IMR-90 (cell line): ENCODE measurements around the gene HOXC12. TPM values are rescaled to one million over a fixed set of nuclear protein-coding genes. Genes with fewer than 3 reads are reported as not detected.

Experiments
- ATAC-seq: fragments of 200-7000 bp; cut with Tn5 transposase; 2 replicates; pipeline ENCODE4 v1.9.1; 2020; ENCODE audit warnings: low read depth, mild to moderate bottlenecking, moderate library complexity
- BruUV-seq: library from RNA; stranded (reverse); fragments of 400-500 nt; replicated peaks from 2 replicates; lab custom pipeline; 2021; lab: Mats Ljungman, UMichigan
- CTCF ChIA-PET: fragments of 300-600 bp; formaldehyde crosslinking; extraction: SDS; loops from one replicate; lab custom pipeline; 2021; ENCODE audit warnings: antibody characterized with exemption; lab: Yijun Ruan, JAX
- POLR2A ChIA-PET: fragments of 300-600 bp; sonication (Branson Sonifier 250); formaldehyde crosslinking; loops from one replicate; lab custom pipeline; 2022; ENCODE audit warnings: antibody characterized with exemption; ENCODE audit not compliant: unreplicated experiment; lab: Charles Lee
- DNase-seq: peaks from one replicate; pipeline ENCODE4 v3.0.0; 2013
- H2AFZ ChIP-seq: replicated peaks from 2 replicates; pipeline ENCODE3; 2013; ENCODE audit warnings: low read length, mild to moderate bottlenecking; ENCODE audit not compliant: poor library complexity
- H2AK5ac ChIP-seq: 2 replicates; pipeline ENCODE4 v1.6.1; 2013; ENCODE audit warnings: low read depth, low read length, inconsistent platforms
- H2AK9ac ChIP-seq: replicated peaks from 2 replicates; pipeline ENCODE3; 2013; ENCODE audit warnings: mild to moderate bottlenecking, low read depth, low read length, moderate library complexity; ENCODE audit not compliant: poor library complexity
- H2BK120ac ChIP-seq: 2 replicates; pipeline ENCODE4 v1.6.1; 2013; ENCODE audit warnings: low read depth, low read length, inconsistent platforms
- H2BK15ac ChIP-seq: 3 replicates; pipeline ENCODE4 v1.6.1; 2013; ENCODE audit warnings: low read depth, low read length, inconsistent platforms
- H2BK20ac ChIP-seq: 2 replicates; pipeline ENCODE4 v1.6.1; 2013; ENCODE audit warnings: low read depth, mild to moderate bottlenecking, inconsistent platforms, low read length, moderate library complexity
- H2BK5ac ChIP-seq: 2 replicates; pipeline ENCODE4 v1.6.1; 2013; ENCODE audit warnings: mild to moderate bottlenecking, low read depth, low read length, inconsistent platforms; ENCODE audit not compliant: poor library complexity, severe bottlenecking
- H3K14ac ChIP-seq: replicated peaks from 2 replicates; pipeline ENCODE4 v1.6.1; 2013; ENCODE audit warnings: low read depth, low read length, inconsistent platforms
- H3K18ac ChIP-seq: 2 replicates; pipeline ENCODE4 v1.6.1; 2013; ENCODE audit warnings: low read depth, low read length, control low read depth
- H3K23ac ChIP-seq: 2 replicates; pipeline ENCODE4 v1.6.1; 2013; ENCODE audit warnings: low read depth, low read length, inconsistent platforms
- H3K27ac ChIP-seq: 2 replicates; pipeline ENCODE4 v1.5.1; 2013; ENCODE audit warnings: mild to moderate bottlenecking, control low read depth, low read length; ENCODE audit not compliant: insufficient read depth
- H3K27me3 ChIP-seq: 2 replicates; pipeline ENCODE4 v1.6.1; 2013; ENCODE audit warnings: low read length; ENCODE audit not compliant: control insufficient read depth, insufficient read depth
- H3K36me3 ChIP-seq: 2 replicates; pipeline ENCODE4 v1.6.1; 2013; ENCODE audit warnings: low read length, mixed read lengths; ENCODE audit not compliant: control insufficient read depth, insufficient read depth
- H3K4ac ChIP-seq: 2 replicates; pipeline ENCODE4 v1.6.1; 2013; ENCODE audit warnings: low read depth, low read length, inconsistent platforms
- H3K4me1 ChIP-seq: 2 replicates; pipeline ENCODE4 v1.6.1; 2013; ENCODE audit warnings: low read length, mixed read lengths; ENCODE audit not compliant: control insufficient read depth, insufficient read depth
- H3K4me2 ChIP-seq: 2 replicates; pipeline ENCODE4 v1.6.1; 2013; ENCODE audit warnings: low read depth, mild to moderate bottlenecking, control low read depth, low read length, moderate library complexity
- H3K4me3 ChIP-seq: 2 replicates; pipeline ENCODE4 v1.5.1; 2013; ENCODE audit warnings: low read depth, mild to moderate bottlenecking, control low read depth, low read length, moderate library complexity; ENCODE audit not compliant: insufficient read depth
- H3K56ac ChIP-seq: 2 replicates; pipeline ENCODE4 v1.6.1; 2013; ENCODE audit warnings: low read length, inconsistent platforms; ENCODE audit not compliant: insufficient read depth; ENCODE audit errors: extremely low read depth
- H3K79me1 ChIP-seq, 2 experiments: 2 replicates each; pipeline ENCODE4 v1.6.1; 2013; ENCODE audit warnings: low read length in 2 of 2, inconsistent platforms in 1 of 2, low read depth in 1 of 2
- H3K9ac ChIP-seq: 2 replicates; pipeline ENCODE4 v1.6.1; 2013; ENCODE audit warnings: low read depth, low read length, control low read depth
- H3K9me1 ChIP-seq: 2 replicates; pipeline ENCODE4 v1.6.1; 2013; ENCODE audit warnings: low read length, inconsistent platforms; ENCODE audit not compliant: insufficient read depth
- H3K9me3 ChIP-seq: 2 replicates; pipeline ENCODE4 v1.6.1; 2013; ENCODE audit warnings: low read length; ENCODE audit not compliant: control insufficient read depth, insufficient read depth
- H4K20me1 ChIP-seq: 2 replicates; pipeline ENCODE4 v1.6.1; 2013; ENCODE audit warnings: low read length, inconsistent platforms; ENCODE audit not compliant: insufficient read depth
- H4K5ac ChIP-seq: 2 replicates; pipeline ENCODE4 v1.6.1; 2013; ENCODE audit warnings: mild to moderate bottlenecking, low read depth, low read length, control low read depth
- H4K8ac ChIP-seq, 2 experiments: 2 replicates each; pipeline ENCODE4 v1.6.1; 2013; ENCODE audit warnings: low read depth in 2 of 2, low read length in 2 of 2, control low read depth in 1 of 2, inconsistent platforms in 1 of 2
- H4K91ac ChIP-seq: 2 replicates; pipeline ENCODE4 v1.6.1; 2013; ENCODE audit warnings: low read depth, low read length, inconsistent platforms; ENCODE audit not compliant: insufficient read depth
- BHLHE40 ChIP-seq: fragments of 150-350 bp; IDR thresholded peaks from 2 replicates; pipeline ENCODE4 v1.6.1; 2016; ENCODE audit warnings: mild to moderate bottlenecking, low read depth, low read length
- CEBPB ChIP-seq: IDR thresholded peaks from 2 replicates; pipeline ENCODE4 v1.6.1; 2012; ENCODE audit warnings: low read depth, low read length, improper control_type of control experiment
- CHD1 ChIP-seq: IDR thresholded peaks from 2 replicates; pipeline ENCODE4 v1.6.1; 2012; ENCODE audit warnings: low read depth, low read length, improper control_type of control experiment
- MAFK ChIP-seq: IDR thresholded peaks from 2 replicates; pipeline ENCODE4 v1.6.1; 2012; ENCODE audit warnings: low read depth, low read length, improper control_type of control experiment
- MAZ ChIP-seq: IDR thresholded peaks from 2 replicates; pipeline ENCODE4 v1.6.1; 2012; ENCODE audit warnings: low read depth, mild to moderate bottlenecking, low read length, improper control_type of control experiment, moderate library complexity, borderline replicate concordance
- MXI1 ChIP-seq: IDR thresholded peaks from 2 replicates; pipeline ENCODE4 v1.6.1; 2012; ENCODE audit warnings: low read depth, mild to moderate bottlenecking, low read length, moderate library complexity, borderline replicate concordance
- NFE2L2 ChIP-seq: fragments of 150-350 bp; IDR thresholded peaks from 2 replicates; pipeline ENCODE4 v1.6.1; 2016; ENCODE audit warnings: low read depth, mild to moderate bottlenecking, low read length
- POLR2A ChIP-seq: IDR thresholded peaks from 2 replicates; pipeline ENCODE4 v1.6.1; 2012; ENCODE audit warnings: mild to moderate bottlenecking, low read depth, low read length
- RCOR1 ChIP-seq: IDR thresholded peaks from 2 replicates; pipeline ENCODE4 v1.6.1; 2012; ENCODE audit warnings: mild to moderate bottlenecking, low read length, improper control_type of control experiment; ENCODE audit not compliant: insufficient replicate concordance
- RFX5 ChIP-seq: IDR thresholded peaks from 2 replicates; pipeline ENCODE4 v1.8.0; 2012; ENCODE audit warnings: low read depth, mild to moderate bottlenecking, low read length, moderate library complexity
- SMC3 ChIP-seq: fragments of 150-350 bp; IDR thresholded peaks from 2 replicates; pipeline ENCODE4 v1.6.1; 2016; ENCODE audit warnings: low read depth, mild to moderate bottlenecking, antibody characterized with exemption, low read length, moderate library complexity
- WGBS, 2 experiments: methylation state at CpG; one replicate each; pipeline versions ENCODE4 v1.1.5 to v1.1.7; 2013; ENCODE audit warnings: missing lambda C conversion rate in 2 of 2; ENCODE audit not compliant: insufficient read length in 1 of 2; ENCODE audit errors: extremely low coverage in 2 of 2; 5-methylcytosine and 5-hydroxymethylcytosine counted together
- dilution Hi-C: fragments of 300-500 bp; cut with HindIII; formaldehyde crosslinking; loops from one replicate; pipeline ENCODE4 v1.14.3; 2018; ENCODE audit warnings: low sequenced_read_pairs; ENCODE audit not compliant: unreplicated experiment
- in situ Hi-C: fragments of 300-500 bp; cut with MboI; formaldehyde crosslinking; loops from 3 replicates; pipeline ENCODE4 v1.14.3; 2019; ENCODE audit warnings: low sequenced_read_pairs, inconsistent platforms, mixed read lengths
- intact Hi-C: fragments of 100-400 bp; cut with micrococcal nuclease; formaldehyde crosslinking; loops from 2 replicates; pipeline ENCODE4 v1.10.0; 2022
- polyA plus RNA-seq, 3 experiments: library from polyadenylated mRNA; depleted of rRNA; stranded (reverse); fragments of >200 nt; gene quantifications; 2 replicates each; pipeline ENCODE4 v1.2.3, GENCODE V29; 2012; ENCODE audit warnings: low replicate concordance in 1 of 3
- total RNA-seq: library from RNA; depleted of rRNA; stranded (reverse); fragments of >200 nt; gene quantifications from 2 replicates; pipeline ENCODE4 v1.2.3, GENCODE V29; 2012
- TF ChIP-seq, protein P1 (sequence below): conservative IDR thresholded peaks from 2 replicates; pipeline ENCODE4 v1.5.1; 2012; ENCODE audit warnings: mild to moderate bottlenecking, low read depth, low read length, improper control_type of control experiment
- TF ChIP-seq, protein P2 (sequence below): fragments of 150-350 bp; IDR thresholded peaks from 2 replicates; pipeline ENCODE4 v1.6.1; 2016; ENCODE audit warnings: low read depth, mild to moderate bottlenecking, low read length, moderate library complexity, borderline replicate concordance

HOXC12 gene
- total and polyA plus RNA-seq, 2 of the 4 experiments (the other 2 are of a cell fraction): not detected

DNA sequence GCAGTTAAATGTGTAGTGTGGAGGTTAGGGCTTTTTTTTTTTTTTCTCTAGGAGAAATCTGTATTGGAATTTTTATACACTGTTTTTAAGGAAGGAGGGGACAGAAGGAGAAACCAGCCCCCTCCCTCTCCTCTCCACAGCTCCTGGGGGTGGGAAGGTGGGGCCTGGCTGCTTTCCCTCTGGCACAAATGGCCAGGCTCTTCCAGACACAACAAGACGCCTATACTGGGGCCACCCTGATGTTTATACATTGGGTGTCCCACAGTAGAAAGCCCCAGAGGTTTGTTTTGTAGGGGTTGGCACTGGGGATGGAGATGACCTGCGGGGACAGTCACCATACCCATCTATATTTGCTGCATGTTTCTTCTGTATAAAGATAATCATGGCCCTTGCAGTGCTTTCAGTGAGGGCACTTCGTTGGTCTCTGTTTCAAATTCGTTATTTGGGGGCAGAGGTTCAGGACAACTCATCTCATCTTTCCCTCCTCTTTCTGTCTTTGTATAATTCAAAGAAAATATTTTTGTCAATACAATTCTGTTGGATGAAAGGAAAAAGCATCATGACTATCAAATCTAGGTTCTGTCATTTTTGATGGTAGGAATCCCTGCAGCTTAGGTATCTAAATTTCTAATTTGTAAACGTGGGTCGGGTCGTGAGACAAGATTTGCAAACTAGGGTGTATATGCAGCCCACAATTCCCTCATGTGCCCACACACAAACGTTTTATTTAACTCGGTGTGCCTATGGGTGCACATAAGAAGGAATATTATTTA, 22.3 kb downstream of the HOXC12 start:
- Histone ChIP-seq H2BK20ac (no peak overlapping the region), H3K27ac (no peak overlapping the region), H4K20me1 (peaks cover 2% of the 10 kb centered on the region; the same call in 1 of the 2 replicates), H2AK5ac (no peak overlapping the region), H3K56ac (no peak overlapping the region), H3K79me1 (no peaks in the 10 kb centered on the region), H3K23ac (no peak overlapping the region), H3K4me1 (peaks cover 2% of the 10 kb centered on the region; the same call in 1 of the 2 replicates), H2AK9ac (no peak overlapping the region), H3K9ac (no peak overlapping the region), H3K9me1 (no peaks in the 10 kb centered on the region), H3K27me3 (peaks cover 95% of the 10 kb centered on the region), H3K14ac (no peak overlapping the region), H2BK120ac (no peak overlapping the region), H4K91ac (no peak overlapping the region), H3K4me3 (no peak overlapping the region), H3K36me3 (no peaks in the 10 kb centered on the region), H2BK5ac (no peak overlapping the region), H2AFZ (no peak overlapping the region), H4K5ac (no peak overlapping the region), H3K9me3 (peaks cover 16% of the 10 kb centered on the region), H3K18ac (no peak overlapping the region), H3K4ac (no peak overlapping the region), H3K4me2 (no peak overlapping the region), H2BK15ac (no peak overlapping the region), H4K8ac (no peak overlapping the region)
- ATAC-seq: no peak
- no TSS peak for BruUV-seq
- ChIA-PET CTCF (no interaction called here), POLR2A (no interaction called here)
- dilution Hi-C loops: no loop called here
- TF ChIP-seq CHD1: no peak
- TF ChIP-seq RFX5: no peak
- TF ChIP-seq RCOR1: no peak
- TF ChIP-seq POLR2A: no peak
- TF ChIP-seq, protein P1, sequence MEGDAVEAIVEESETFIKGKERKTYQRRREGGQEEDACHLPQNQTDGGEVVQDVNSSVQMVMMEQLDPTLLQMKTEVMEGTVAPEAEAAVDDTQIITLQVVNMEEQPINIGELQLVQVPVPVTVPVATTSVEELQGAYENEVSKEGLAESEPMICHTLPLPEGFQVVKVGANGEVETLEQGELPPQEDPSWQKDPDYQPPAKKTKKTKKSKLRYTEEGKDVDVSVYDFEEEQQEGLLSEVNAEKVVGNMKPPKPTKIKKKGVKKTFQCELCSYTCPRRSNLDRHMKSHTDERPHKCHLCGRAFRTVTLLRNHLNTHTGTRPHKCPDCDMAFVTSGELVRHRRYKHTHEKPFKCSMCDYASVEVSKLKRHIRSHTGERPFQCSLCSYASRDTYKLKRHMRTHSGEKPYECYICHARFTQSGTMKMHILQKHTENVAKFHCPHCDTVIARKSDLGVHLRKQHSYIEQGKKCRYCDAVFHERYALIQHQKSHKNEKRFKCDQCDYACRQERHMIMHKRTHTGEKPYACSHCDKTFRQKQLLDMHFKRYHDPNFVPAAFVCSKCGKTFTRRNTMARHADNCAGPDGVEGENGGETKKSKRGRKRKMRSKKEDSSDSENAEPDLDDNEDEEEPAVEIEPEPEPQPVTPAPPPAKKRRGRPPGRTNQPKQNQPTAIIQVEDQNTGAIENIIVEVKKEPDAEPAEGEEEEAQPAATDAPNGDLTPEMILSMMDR: no peak
- TF ChIP-seq MXI1: no peak
- TF ChIP-seq MAZ: no peak
- no peak for TF ChIP-seq CEBPB
- no peak for TF ChIP-seq BHLHE40
- TF ChIP-seq SMC3: no peak
- no peak for TF ChIP-seq NFE2L2
- TF ChIP-seq MAFK: no peak
- TF ChIP-seq, protein P2, sequence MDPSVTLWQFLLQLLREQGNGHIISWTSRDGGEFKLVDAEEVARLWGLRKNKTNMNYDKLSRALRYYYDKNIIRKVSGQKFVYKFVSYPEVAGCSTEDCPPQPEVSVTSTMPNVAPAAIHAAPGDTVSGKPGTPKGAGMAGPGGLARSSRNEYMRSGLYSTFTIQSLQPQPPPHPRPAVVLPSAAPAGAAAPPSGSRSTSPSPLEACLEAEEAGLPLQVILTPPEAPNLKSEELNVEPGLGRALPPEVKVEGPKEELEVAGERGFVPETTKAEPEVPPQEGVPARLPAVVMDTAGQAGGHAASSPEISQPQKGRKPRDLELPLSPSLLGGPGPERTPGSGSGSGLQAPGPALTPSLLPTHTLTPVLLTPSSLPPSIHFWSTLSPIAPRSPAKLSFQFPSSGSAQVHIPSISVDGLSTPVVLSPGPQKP: no peak
- DNase-seq: no peak
- in situ Hi-C loops: no loop called here
- WGBS, 2 experiments: no CpG with 5 or more reads among the region's 9 CpGs
- intact Hi-C loops: no loop called here
